Activated CD8-positive, alpha-beta memory T cell treated with anti-CD3 and anti-CD28 coated beads for 4 hours (primary cell): Measurements from ENCODE around the gene FBLN2.

Experiments
- DNase-seq, 2 donors: peaks; one replicate each; pipeline ENCODE4 v3.0.0-alpha.2; 2020; ENCODE audit warnings: low read depth in 2 of 2

The FBLN2 gene

DNA sequence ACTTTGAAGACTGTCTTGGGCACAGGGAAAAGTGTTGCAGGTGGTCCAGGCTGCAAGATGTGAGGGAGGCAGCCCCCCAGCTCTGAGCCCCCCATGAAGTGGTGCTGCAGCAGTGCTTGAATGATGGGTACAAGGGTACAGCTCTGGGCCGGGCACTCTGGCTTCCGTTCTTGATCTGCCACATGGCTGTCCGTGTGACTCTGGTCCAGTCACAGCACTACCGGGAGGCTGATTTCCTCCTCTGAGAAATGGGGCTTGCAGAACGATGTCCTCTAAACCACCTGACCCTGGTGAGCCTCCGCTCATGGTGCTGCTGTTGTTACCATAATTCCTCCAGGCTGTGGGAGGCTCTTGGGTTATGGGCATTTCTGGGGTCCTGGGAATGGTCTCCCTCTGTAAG, 75.1 kb downstream of the FBLN2 start:
- no peak for DNase-seq

DNA sequence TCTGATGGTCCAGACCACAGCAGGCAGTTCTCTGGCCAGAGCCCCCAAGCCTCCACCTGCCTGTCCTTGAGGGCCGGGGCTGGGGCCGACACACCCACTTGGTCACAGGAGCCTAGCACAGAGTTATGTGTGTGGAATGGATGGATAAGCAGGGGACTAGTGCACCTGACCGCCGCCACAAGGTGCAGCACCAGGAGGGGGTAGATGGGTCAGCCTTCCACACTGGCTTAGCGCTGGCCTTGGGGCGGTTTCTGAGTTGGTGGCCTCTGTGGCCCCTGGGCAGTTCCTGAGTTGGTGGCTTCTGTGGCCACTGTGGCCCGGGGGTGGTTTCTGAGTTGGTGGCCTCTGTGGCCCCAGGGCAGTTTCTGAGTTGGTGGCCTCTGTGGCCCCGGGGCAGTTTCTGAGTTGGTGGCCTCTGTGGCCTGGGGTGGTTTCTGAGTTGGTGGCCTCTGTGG, 75.8 kb downstream of the FBLN2 start:
- DNase-seq, result no peak

GRCh38 chr3:13626396-13626795, 77.5 kb downstream of the FBLN2 start:
- DNase-seq, result no peak

- no peak for DNase-seq
These were observed 78.1 kb downstream of the FBLN2 start for GRCh38 chr3:13626915-13627460.

DNA sequence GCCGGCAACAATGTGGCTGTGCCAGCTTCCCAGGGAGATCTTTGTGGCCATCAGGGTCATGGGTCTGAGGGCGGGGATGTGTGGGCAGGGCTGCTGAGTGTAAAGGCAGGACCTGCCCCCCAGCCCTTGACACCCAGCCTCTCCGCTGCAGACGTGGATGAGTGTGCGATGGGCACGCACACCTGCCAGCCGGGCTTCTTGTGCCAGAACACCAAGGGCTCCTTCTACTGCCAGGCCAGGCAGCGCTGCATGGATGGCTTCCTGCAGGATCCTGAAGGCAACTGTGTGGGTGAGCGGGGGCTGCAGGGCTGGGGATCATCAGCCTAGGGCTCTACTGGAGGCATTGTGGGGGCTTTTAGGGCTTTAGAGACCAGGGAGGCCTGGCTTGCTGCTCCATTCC, 78.8 kb downstream of the FBLN2 start:
- DNase-seq, result no peak

GRCh38 chr3:13628432-13628831, 79.5 kb downstream of the FBLN2 start:
- no peak for DNase-seq

- no peak for DNase-seq
These were observed 80.1 kb downstream of the FBLN2 start for GRCh38 chr3:13628841-13629551.

DNA sequence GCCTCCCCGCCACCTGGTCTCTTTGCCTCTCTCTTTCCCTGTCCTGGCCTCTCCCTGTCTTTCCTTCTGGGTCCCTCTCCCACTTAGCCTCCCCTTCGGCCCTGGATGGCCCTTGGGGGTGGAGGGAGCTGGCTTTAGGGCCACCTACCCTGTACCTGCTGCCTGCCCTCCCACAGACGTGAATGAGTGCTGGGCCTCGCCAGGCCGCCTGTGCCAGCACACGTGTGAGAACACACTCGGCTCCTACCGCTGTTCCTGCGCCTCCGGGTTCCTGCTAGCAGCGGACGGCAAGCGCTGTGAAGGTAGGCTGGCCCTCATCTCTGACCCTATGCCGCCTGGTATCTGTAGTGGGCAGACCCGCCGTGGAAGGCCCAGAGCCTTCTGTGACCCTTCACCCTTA, 80.7 kb downstream of the FBLN2 start:
- no peak for DNase-seq

GRCh38 chr3:13631256-13631655, 82.3 kb downstream of the FBLN2 start:
- no peak for DNase-seq

GRCh38 chr3:13633176-13633575, 84.3 kb downstream of the FBLN2 start:
- no peak for DNase-seq

DNA sequence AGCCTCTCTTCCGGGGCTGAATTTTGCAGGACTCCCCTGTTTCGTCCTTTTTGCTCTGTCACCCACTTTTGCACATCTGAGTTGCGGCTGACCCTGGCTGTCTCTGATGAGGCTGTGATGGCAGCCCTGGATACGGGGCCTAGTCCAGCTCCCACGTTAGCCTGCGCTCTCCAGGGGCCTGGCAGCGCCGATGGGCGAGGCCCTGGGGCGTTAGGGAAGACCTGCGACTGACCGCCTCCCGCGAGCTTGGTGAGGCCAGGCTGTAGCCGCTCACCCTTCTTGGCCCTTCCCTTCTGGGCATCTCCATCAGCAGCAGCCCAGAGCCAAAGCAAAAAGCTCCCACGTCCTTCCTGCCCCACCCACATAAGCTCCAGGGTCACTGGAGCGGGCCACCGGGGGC, 85.2 kb downstream of the FBLN2 start:
- DNase-seq, result no peak

GRCh38 chr3:13634615-13635014, 85.7 kb downstream of the FBLN2 start:
- DNase-seq, result no peak

- no peak for DNase-seq
These were observed 87.3 kb downstream of the FBLN2 start for GRCh38 chr3:13636186-13636585.

DNA sequence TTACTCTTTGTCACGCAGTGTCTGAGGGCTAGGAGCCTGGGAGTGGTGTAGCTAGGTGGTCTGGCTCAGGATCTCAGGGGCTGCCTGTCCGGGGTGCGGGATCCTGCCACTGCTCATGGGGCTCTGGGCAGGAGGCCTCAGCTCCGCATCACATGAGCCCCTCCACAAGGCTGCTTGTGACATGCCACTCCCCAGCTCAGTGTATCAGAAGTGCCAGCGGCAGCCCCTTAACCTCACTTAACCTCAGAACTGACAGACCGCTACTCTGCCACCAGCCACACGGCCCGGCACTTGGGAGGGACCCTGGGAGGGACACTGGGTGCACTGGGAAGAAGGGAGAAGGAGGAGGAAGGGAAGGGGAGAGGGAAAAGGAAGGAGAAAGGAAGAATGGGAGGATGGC, 87.9 kb downstream of the FBLN2 start:
- DNase-seq, result no peak

DNA sequence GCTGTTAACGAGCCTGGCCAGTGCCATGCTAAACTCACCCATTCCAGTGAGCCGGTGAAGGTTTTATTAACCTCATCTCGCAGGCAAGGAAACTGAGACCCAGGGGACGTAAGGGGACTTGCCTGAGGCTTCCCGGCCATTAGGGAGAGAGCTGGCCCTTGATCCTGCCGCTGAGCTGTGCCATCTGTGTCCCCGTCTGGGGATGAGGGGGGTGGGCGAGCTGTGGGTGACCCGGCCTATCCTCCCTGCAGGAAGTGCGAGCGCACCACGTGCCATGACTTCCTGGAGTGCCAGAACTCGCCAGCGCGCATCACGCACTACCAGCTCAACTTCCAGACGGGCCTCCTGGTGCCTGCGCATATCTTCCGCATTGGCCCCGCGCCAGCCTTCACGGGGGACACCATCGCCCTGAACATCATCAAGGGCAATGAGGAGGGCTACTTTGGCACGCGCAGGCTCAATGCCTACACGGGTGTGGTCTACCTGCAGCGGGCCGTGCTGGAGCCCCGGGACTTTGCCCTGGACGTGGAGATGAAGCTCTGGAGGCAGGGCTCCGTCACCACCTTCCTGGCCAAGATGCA, 88.5 kb downstream of the FBLN2 start:
- DNase-seq, result no peak

GRCh38 chr3:13637953-13638352, 89.0 kb downstream of the FBLN2 start:
- no peak for DNase-seq

- no peak for DNase-seq
These were observed 90.0 kb downstream of the FBLN2 start for GRCh38 chr3:13638927-13639326.

DNA sequence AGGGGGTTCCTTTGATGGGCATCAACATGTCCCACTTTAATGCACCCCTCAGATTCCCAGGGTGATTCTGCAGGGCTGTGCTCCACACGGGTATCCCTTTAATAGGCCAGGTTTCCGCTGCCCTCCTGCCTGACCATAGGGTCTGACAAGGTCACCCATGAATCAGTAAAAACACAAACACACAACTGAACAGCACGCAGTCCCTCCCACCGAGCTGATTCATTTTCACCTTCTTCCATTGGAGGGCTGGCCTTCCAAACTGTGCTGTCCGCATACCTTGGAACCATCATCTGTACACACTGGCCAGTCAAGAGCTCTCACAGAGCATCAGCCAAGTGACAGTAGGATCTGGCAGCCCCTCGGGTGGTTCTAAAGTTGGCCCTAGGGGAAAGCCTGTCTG, 93.7 kb downstream of the FBLN2 start:
- no peak for DNase-seq

DNA sequence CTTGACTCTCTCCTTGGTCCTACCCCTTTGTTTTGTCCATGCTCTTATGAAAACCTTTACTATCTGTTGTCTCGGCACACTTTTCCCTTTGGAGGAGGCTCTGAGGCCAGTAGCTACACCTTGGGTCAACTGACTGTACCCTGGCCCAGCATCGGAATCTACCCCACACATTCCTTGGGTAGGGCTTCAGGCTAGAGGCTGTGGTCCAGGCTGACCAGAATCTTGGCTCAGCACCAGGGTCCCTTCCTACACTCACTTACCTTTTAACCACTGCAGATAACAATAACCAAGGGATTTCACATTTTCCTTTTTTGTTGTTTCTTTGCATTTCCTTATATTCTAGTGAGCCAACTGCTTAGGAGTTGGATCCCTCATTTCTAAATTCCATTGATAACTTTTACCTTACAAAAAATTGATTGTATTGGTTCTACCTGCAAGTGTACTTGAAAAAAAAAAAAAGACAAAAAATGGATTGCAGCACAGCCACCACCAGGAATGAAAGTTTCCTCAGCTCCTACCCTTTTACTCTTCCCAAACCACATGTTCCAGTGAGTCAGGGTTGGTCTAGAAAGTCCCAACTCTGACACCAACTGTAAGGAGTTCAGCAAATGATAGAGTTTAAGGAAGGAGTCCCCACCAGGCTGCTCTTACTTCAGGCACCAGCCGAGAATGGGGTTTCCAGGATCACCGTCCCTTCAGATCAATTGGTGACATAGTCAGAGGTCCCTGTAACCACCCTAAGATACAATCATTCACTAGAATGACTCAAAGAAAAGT, 95.6 kb downstream of the FBLN2 start:
- no peak for DNase-seq

GRCh38 chr3:13645801-13646637, 97.1 kb downstream of the FBLN2 start:
- DNase-seq, result no peak

DNA sequence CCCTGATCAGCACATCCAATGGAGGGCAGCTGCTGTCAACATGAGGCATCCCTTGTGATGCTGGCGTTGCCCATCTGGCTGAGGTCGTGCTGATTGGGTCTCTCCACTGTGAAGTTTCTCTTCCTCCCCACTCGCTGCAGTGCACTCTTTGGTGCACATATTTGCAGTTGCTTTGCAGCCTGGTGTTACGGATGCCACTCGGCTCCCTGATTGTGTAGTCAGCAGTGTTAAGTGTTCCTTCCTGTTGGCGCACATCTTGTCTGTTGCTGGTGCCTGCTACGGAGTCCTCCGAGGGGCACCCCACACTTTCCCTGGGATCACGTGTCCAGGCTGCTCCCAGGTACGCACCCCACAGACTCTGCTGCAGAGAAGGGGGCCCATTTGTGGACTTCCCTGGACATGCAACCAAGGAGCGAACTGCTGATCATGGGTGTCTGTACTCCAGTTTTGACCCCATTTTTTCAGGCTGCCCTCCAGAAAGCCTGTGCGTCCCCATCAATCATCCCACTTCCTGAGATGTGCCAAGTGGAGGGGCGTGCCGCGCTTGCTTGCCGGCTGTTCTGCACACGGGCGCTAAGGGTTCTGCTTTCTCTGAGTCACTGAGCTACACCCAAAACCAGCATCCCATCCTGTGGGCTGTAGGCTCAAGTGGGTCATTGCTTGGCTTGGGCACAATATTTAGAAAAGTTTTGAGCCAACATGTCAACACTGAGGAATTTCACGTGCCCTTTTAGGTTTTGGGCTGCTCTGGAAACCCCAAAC, 98.6 kb downstream of the FBLN2 start:
- no peak for DNase-seq
